GM10248 (cell line): Measurements from ENCODE around the gene FAAH.
A peak's percentile ranks its signal among the peaks of the same experiment; 100 is the strongest.

Source experiments
- CTCF ChIA-PET: fragments of 300-600 bp; sonication (Branson Sonifier 250); formaldehyde crosslinking; extraction: SDS; loops from one replicate; lab custom pipeline; 2021; ENCODE audit warnings: antibody characterized with exemption; lab: Yijun Ruan, JAX
- POLR2A ChIA-PET: fragments of 350-650 bp; sonication (Branson Sonifier 250); formaldehyde crosslinking; extraction: SDS; loops from one replicate; lab custom pipeline; 2020; ENCODE audit warnings: antibody characterized with exemption; lab: Yijun Ruan, JAX
- DNase-seq: peaks from one replicate; pipeline ENCODE4 v3.0.0; 2012; ENCODE audit errors: extremely low spot score
- CTCF ChIP-seq: IDR thresholded peaks from 2 replicates; pipeline ENCODE4 v1.5.1; 2012; ENCODE audit warnings: mild to moderate bottlenecking, low read depth; ENCODE audit errors: extremely low read depth, missing control alignments, control extremely low read depth

FAAH gene

GRCh38 chr1:46436844-46437243, 42.7 kb downstream of the FAAH start:
- CTCF ChIA-PET = interaction anchor here (1.4 to 11.2 kb wide), 4 partner anchors 8 to 91 kb away, joined by 5 to 82 read pairs (median 10); no protein-coding TSS in a partner anchor
- TF ChIP-seq CTCF = no peak
- POLR2A ChIA-PET = no interaction called here
- DNase-seq = no peak

GRCh38 chr1:46437723-46438122, 43.6 kb downstream of the FAAH start:
- CTCF ChIA-PET = interaction anchor here (1.3 to 11.2 kb wide), 4 partner anchors 9 to 90 kb away, joined by 5 to 82 read pairs (median 6); no protein-coding TSS in a partner anchor
- no peak for TF ChIP-seq CTCF
- POLR2A ChIA-PET = no interaction called here
- no peak for DNase-seq

- TF ChIP-seq CTCF = no peak
- ChIA-PET POLR2A (no interaction called here), CTCF (interaction anchor here (1.3 to 11.2 kb wide), 3 partner anchors 8 to 90 kb away, joined by 6 to 82 read pairs (median 18); no protein-coding TSS in a partner anchor)
- DNase-seq = no peak
Observed at GRCh38 chr1:46438346-46438745, 44.2 kb downstream of the FAAH start.

GRCh38 chr1:46440478-46440877, 46.4 kb downstream of the FAAH start:
- CTCF ChIA-PET = interaction anchor here (0.9 to 11.2 kb wide), 6 partner anchors 9 to 284 kb away, joined by 3 to 82 read pairs (median 18); no protein-coding TSS in a partner anchor
- POLR2A ChIA-PET = no interaction called here
- no peak for TF ChIP-seq CTCF
- DNase-seq = no peak

- peak; percentile 85 for TF ChIP-seq CTCF
- DNase-seq = peak; percentile 81
- ChIA-PET CTCF (interaction anchor here (0.6 to 11.2 kb wide), 35 partner anchors 9 to 732 kb away, joined by 3 to 82 read pairs (median 3); no protein-coding TSS in a partner anchor), POLR2A (no interaction called here)
Observed at GRCh38 chr1:46442317-46443161, 48.4 kb downstream of the FAAH start.

- POLR2A ChIA-PET = no interaction called here
- CTCF ChIA-PET = interaction anchor here (1.3 to 5.6 kb wide), 6 partner anchors 9 to 103 kb away, joined by 4 to 79 read pairs (median 13); no protein-coding TSS in a partner anchor
- DNase-seq = no peak
- no peak for TF ChIP-seq CTCF
Observed at GRCh38 chr1:46444466-46444865, 50.3 kb downstream of the FAAH start.
